Breast epithelium (tissue), 3 donors: ENCODE measurements around the gene KRT7.

Experiments used
- CTCF ChIP-seq, 3 donors: fragments of 450-650 bp; IDR thresholded peaks; one replicate each; pipeline ENCODE4 v1.5.1; 2016 to 2017; ENCODE audit warnings: antibody characterized with exemption in 3 of 3, mild to moderate bottlenecking in 3 of 3, moderate library complexity in 3 of 3
- POLR2A ChIP-seq: fragments of 450-650 bp; IDR thresholded peaks from one replicate; pipeline ENCODE4 v1.6.1; 2016; ENCODE audit warnings: antibody characterized with exemption, mild to moderate bottlenecking, moderate library complexity

DNA sequence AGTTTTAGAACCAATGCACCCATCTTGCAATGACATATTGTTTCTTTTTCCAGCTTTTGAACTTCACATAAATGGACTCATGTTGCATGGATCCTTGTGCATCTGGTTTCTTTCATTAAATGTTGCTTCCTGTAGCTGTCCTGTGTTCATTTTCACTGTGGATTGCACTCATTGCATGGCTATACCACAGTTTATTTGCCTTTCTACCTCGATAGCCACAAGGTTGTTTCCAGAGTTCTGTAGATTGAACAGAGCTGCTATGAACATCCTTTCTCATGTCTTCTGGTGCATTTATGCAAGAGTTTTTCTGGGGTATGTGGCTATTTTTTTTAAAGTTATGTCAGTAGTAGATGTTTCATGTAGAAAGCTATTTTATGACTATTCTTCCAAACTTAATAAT is 61.8 kb downstream of the KRT7 start:
- TF ChIP-seq CTCF (IDR thresholded peaks at IDR 0.05) (no peak), POLR2A (no peak)
